T-cell (primary cell): Measurements from ENCODE around the gene ZNF654. TPM values are rescaled to one million over a fixed set of nuclear protein-coding genes. Genes with fewer than 3 reads are reported as not detected.
A peak's percentile ranks its signal among the peaks of the same experiment; 100 is the strongest.
"Not testable (repeated sequence)": the region's sequence is repeated elsewhere in the genome, so short reads cannot be mapped to it uniquely, and the experiment has no call there.

Experiments
- ATAC-seq, 4 experiments: fragments of 200-7000 bp in 3 of 4; fragments of 150-1000 bp in 1 of 4; cut with Tn5 transposase; replicated peaks in 1 of 4; 1 replicate in 3 of 4; 2 replicates in 1 of 4; pipeline ENCODE4 v1.10.0; 2021; ENCODE audit warnings: moderate library complexity in 3 of 4, mild to moderate bottlenecking in 2 of 4, moderate number of reproducible peaks in 1 of 4
- CTCF ChIA-PET, 2 donors: fragments of 300-600 bp; sonication (Branson Sonifier 250); formaldehyde crosslinking; loops; one replicate each; lab custom pipeline; 2022; ENCODE audit warnings: antibody characterized with exemption in 2 of 2; lab: Charles Lee
- POLR2A ChIA-PET, 2 donors: fragments of 300-600 bp; sonication (Branson Sonifier 250); formaldehyde crosslinking; loops; one replicate each; lab custom pipeline; 2022; ENCODE audit warnings: antibody characterized with exemption in 2 of 2; lab: Charles Lee
- DNase-seq, 35 experiments: peaks; one replicate each; pipeline versions ENCODE4 v3.0.0 to v3.0.0-alpha.2; 2013 to 2023
- H3K27ac ChIP-seq: one replicate; pipeline ENCODE4 v1.5.1; 2013; ENCODE audit warnings: low read length
- H3K27me3 ChIP-seq, 2 experiments: replicated peaks in 1 of 2; 1 replicate in 1 of 2; 2 replicates in 1 of 2; pipeline versions ENCODE4 v1.6.1 to v1.7.0; 2013; ENCODE audit warnings: low read length in 1 of 2, mixed read lengths in 1 of 2; ENCODE audit not compliant: control insufficient read depth in 2 of 2, insufficient read depth in 2 of 2; ENCODE audit errors: extremely low read depth in 1 of 2
- H3K36me3 ChIP-seq, 2 donors: 1 replicate in 1 of 2; 2 replicates in 1 of 2; pipeline versions ENCODE4 v1.6.1 to v1.7.0; 2013; ENCODE audit warnings: low read length in 1 of 2; ENCODE audit not compliant: control insufficient read depth in 2 of 2, insufficient read depth in 1 of 2; ENCODE audit errors: extremely low read depth in 1 of 2
- H3K4me1 ChIP-seq, 2 experiments: 1 replicate in 1 of 2; 2 replicates in 1 of 2; pipeline versions ENCODE4 v1.6.1 to v1.7.0; 2013; ENCODE audit warnings: low read length in 2 of 2, mixed read lengths in 1 of 2; ENCODE audit not compliant: insufficient read depth in 2 of 2, control insufficient read depth in 1 of 2; ENCODE audit errors: extremely low read depth in 1 of 2
- H3K4me3 ChIP-seq, 2 donors: 1 replicate in 1 of 2; 2 replicates in 1 of 2; pipeline versions ENCODE4 v1.5.1 to v1.7.0; 2013; ENCODE audit warnings: mild to moderate bottlenecking in 2 of 2, low read length in 1 of 2, moderate library complexity in 1 of 2; ENCODE audit not compliant: control insufficient read depth in 1 of 2; ENCODE audit errors: extremely low read depth in 1 of 2
- H3K9me3 ChIP-seq: 2 replicates; pipeline ENCODE4 v1.7.0; 2013
- H3K27ac Mint-ChIP-seq, 2 donors: one replicate each; pipeline ENCODE4 v1.8.0; 2020 to 2021; ENCODE audit warnings: mild to moderate bottlenecking in 2 of 2, mixed read lengths in 2 of 2
- H3K27me3 Mint-ChIP-seq, 2 donors: one replicate each; pipeline ENCODE4 v1.8.0; 2021 to 2022; ENCODE audit warnings: mixed read lengths in 2 of 2
- H3K36me3 Mint-ChIP-seq: one replicate; pipeline ENCODE4 v1.8.0; 2021; ENCODE audit warnings: mixed read lengths
- H3K4me1 Mint-ChIP-seq, 3 donors: one replicate each; pipeline ENCODE4 v1.8.0; 2020 to 2022; ENCODE audit warnings: mixed read lengths in 3 of 3, mild to moderate bottlenecking in 1 of 3
- H3K4me3 Mint-ChIP-seq, 3 donors: one replicate each; pipeline ENCODE4 v1.8.0; 2020 to 2022; ENCODE audit warnings: mild to moderate bottlenecking in 3 of 3, mixed read lengths in 3 of 3, moderate library complexity in 3 of 3
- H3K9me3 Mint-ChIP-seq, 3 donors: one replicate each; pipeline ENCODE4 v1.8.0; 2020 to 2022; ENCODE audit warnings: mixed read lengths in 3 of 3
- WGBS: methylation state at CpG from one replicate; pipeline ENCODE4 v1.1.5; 2013; ENCODE audit warnings: missing lambda C conversion rate; ENCODE audit not compliant: insufficient coverage; 5-methylcytosine and 5-hydroxymethylcytosine counted together
- total RNA-seq, 35 experiments: library from RNA in 6 of 35; stranded (reverse) in 6 of 35; fragments of 120-200 nt in 1 of 35; gene quantifications; one replicate each; pipeline versions ENCODE4 v1.2.1 to v1.2.4 and lab custom pipeline; 2013 to 2026

The ZNF654 gene
- total RNA-seq, 5 donors from 2014 or later (not counting 1 experiment from before 2014, with no cell fraction given): 14.1 to 21.5 (median 17.1) TPM

- ChIA-PET CTCF (interaction anchor here (0.8 to 2.2 kb wide), 34 partner anchors 8 to 891 kb away, joined by 3 to 30 read pairs (median 5); partner anchors contain the start of gene C3orf38 (in 2 of the 2)), POLR2A (interaction anchor here (0.6 to 1.5 kb wide), 3 partner anchors 14 to 55 kb away, joined by 3 read pairs; partner anchors contain the start of gene CGGBP1 (in 1 of the 2))
- Mint-ChIP-seq H3K4me3 (no peak overlapping the region), H3K36me3 (peaks cover 35% of the 10 kb centered on the region), H3K4me1 (peaks cover 22 to 40% (median 30%) of the 10 kb centered on the region in 3 donors), H3K27ac (peak overlapping the region in 1 of 2 donors; percentile 34), H3K9me3 (peaks cover 0 to 4% (median 0%) of the 10 kb centered on the region in 3 donors), H3K27me3 (no peaks in the 10 kb centered on the region)
- DNase-seq (peak in 31 of 35 experiments; percentile 6 to 83 (median 44)), ATAC-seq (peak; percentile 69 to 88 (median 81))
- H3K27me3 ChIP-seq: no peaks in the 10 kb centered on the region
- H3K9me3 ChIP-seq: peaks cover 4% of the 10 kb centered on the region
- no peaks in the 10 kb centered on the region for H3K4me1 ChIP-seq
- 100% methylated on average over 1 of the region's 5 CpGs for WGBS
- no peak overlapping the region for H3K4me3 ChIP-seq
- H3K36me3 ChIP-seq: peaks cover 0 to 10% of the 10 kb centered on the region in 2 donors
- H3K27ac ChIP-seq: no peak overlapping the region
These were observed 54.5 kb downstream of the ZNF654 start for GRCh38 chr3:88113311-88114162.

- ATAC-seq: no peak
- no CpG with 5 or more reads among the region's 3 CpGs for WGBS
- Histone ChIP-seq H3K4me1 (no peaks in the 10 kb centered on the region), H3K36me3 (peaks cover 0 to 10% of the 10 kb centered on the region in 2 donors), H3K27me3 (no peaks in the 10 kb centered on the region), H3K4me3 (no peak overlapping the region), H3K27ac (no peak overlapping the region), H3K9me3 (peaks cover 5% of the 10 kb centered on the region)
- ChIA-PET CTCF (interaction anchor here (0.5 to 1.8 kb wide), 6 partner anchors 15 to 867 kb away, joined by 3 to 6 read pairs (median 3); partner anchors contain the start of genes CGGBP1 (in 1 of the 2) and ZNF654 (in 1 of the 2)), POLR2A (interaction anchor here in 1 of 2 donors (1.2 kb wide), 1 partner anchor 14 kb away, joined by 6 read pairs; no protein-coding TSS in a partner anchor)
- no peak overlapping the region for H3K4me3 Mint-ChIP-seq
- no peak for DNase-seq
- H3K27me3 Mint-ChIP-seq: no peaks in the 10 kb centered on the region
- peaks cover 37% of the 10 kb centered on the region for H3K36me3 Mint-ChIP-seq
- H3K27ac Mint-ChIP-seq: no peak overlapping the region
- H3K4me1 Mint-ChIP-seq: peaks cover 15 to 34% (median 24%) of the 10 kb centered on the region in 3 donors
- peaks cover 0 to 4% (median 0%) of the 10 kb centered on the region in 3 donors for H3K9me3 Mint-ChIP-seq
These were observed 56.0 kb downstream of the ZNF654 start for GRCh38 chr3:88114878-88115549.

GRCh38 chr3:88117683-88118082, 58.6 kb downstream of the ZNF654 start:
- H3K4me3 Mint-ChIP-seq: no peak overlapping the region
- H3K27ac Mint-ChIP-seq: no peak overlapping the region
- CTCF ChIA-PET: no interaction called here

GRCh38 chr3:88118603-88119002, 59.5 kb downstream of the ZNF654 start:
- H3K9me3 ChIP-seq, H3K4me3 Mint-ChIP-seq, H3K4me1 ChIP-seq, CTCF ChIA-PET, H3K9me3 Mint-ChIP-seq, POLR2A ChIA-PET, ATAC-seq, H3K4me3 ChIP-seq, H3K27ac ChIP-seq, H3K27me3 ChIP-seq, H3K27ac Mint-ChIP-seq, DNase-seq, H3K27me3 Mint-ChIP-seq: not testable (repeated sequence)
- no CpG with 5 or more reads among the region's 2 CpGs for WGBS
- Mint-ChIP-seq H3K36me3 (peaks cover 44% of the 10 kb centered on the region), H3K4me1 (peaks cover 15 to 35% (median 16%) of the 10 kb centered on the region in 3 donors)
- peaks cover 0 to 16% of the 10 kb centered on the region in 2 donors for H3K36me3 ChIP-seq

More at GRCh38 chr3:88117683-88118082, 58.6 kb downstream of the ZNF654 start:
- no CpG with 5 or more reads among the region's 1 CpG for WGBS
- Mint-ChIP-seq H3K36me3 (peaks cover 44% of the 10 kb centered on the region), H3K9me3 (peaks cover 0 to 4% (median 0%) of the 10 kb centered on the region in 3 donors), H3K27me3 (no peaks in the 10 kb centered on the region), H3K4me1 (peaks cover 21 to 39% (median 24%) of the 10 kb centered on the region in 3 donors)
- Histone ChIP-seq H3K27ac (no peak overlapping the region), H3K4me1 (no peaks in the 10 kb centered on the region), H3K4me3 (no peak overlapping the region), H3K9me3 (peaks cover 5% of the 10 kb centered on the region), H3K36me3 (peaks cover 0 to 16% of the 10 kb centered on the region in 2 donors), H3K27me3 (no peaks in the 10 kb centered on the region)
- no peak for ATAC-seq
- DNase-seq: no peak
- POLR2A ChIA-PET: no interaction called here

GRCh38 chr3:88123526-88123925, 64.5 kb downstream of the ZNF654 start:
- H3K27me3 ChIP-seq: no peaks in the 10 kb centered on the region
- H3K27ac Mint-ChIP-seq: no peak overlapping the region
- H3K9me3 Mint-ChIP-seq: no peaks in the 10 kb centered on the region
- H3K4me1 Mint-ChIP-seq: peaks cover 9 to 13% (median 11%) of the 10 kb centered on the region in 3 donors
- H3K4me3 Mint-ChIP-seq: no peak overlapping the region
- H3K27me3 Mint-ChIP-seq: no peaks in the 10 kb centered on the region
- H3K27ac ChIP-seq: no peak overlapping the region
- H3K36me3 Mint-ChIP-seq: peaks cover 20% of the 10 kb centered on the region
- DNase-seq (no peak), ATAC-seq (no peak)
- POLR2A ChIA-PET: no interaction called here
- peaks cover 0 to 6% of the 10 kb centered on the region in 2 donors for H3K36me3 ChIP-seq
- no peaks in the 10 kb centered on the region for H3K4me1 ChIP-seq
- no CpG with 5 or more reads among the region's 1 CpG for WGBS
- CTCF ChIA-PET: interaction anchor here (0.6 to 1.9 kb wide), 4 partner anchors 9 to 64 kb away, joined by 3 to 10 read pairs (median 4); partner anchors contain the start of gene ZNF654 (in 1 of the 2)
- H3K4me3 ChIP-seq: no peak overlapping the region
- H3K9me3 ChIP-seq: peaks cover 1% of the 10 kb centered on the region

- no peak for ATAC-seq
These were observed 72.6 kb downstream of the ZNF654 start for GRCh38 chr3:88131695-88132094.

More at GRCh38 chr3:88131695-88132094, 72.6 kb downstream of the ZNF654 start:
- no peaks in the 10 kb centered on the region for H3K27me3 ChIP-seq
- ChIA-PET CTCF (interaction anchor here in 1 of 2 donors (1.2 to 1.6 kb wide), 2 partner anchors 8 to 18 kb away, joined by 3 to 5 read pairs; no protein-coding TSS in a partner anchor), POLR2A (interaction anchor here in 1 of 2 donors (0.6 kb wide), 1 partner anchor 221 kb away, joined by 3 read pairs; no protein-coding TSS in a partner anchor)
- no peaks in the 10 kb centered on the region for H3K4me1 ChIP-seq
- Mint-ChIP-seq H3K9me3 (no peaks in the 10 kb centered on the region), H3K36me3 (peaks cover 27% of the 10 kb centered on the region), H3K27me3 (no peaks in the 10 kb centered on the region), H3K4me1 (peaks cover 0 to 2% (median 0%) of the 10 kb centered on the region in 3 donors), H3K27ac (no peak overlapping the region), H3K4me3 (no peak overlapping the region)
- no peak overlapping the region for H3K4me3 ChIP-seq
- WGBS: no CpG with 5 or more reads among the region's 1 CpG
- no peak for DNase-seq
- H3K36me3 ChIP-seq: peaks cover 0 to 13% of the 10 kb centered on the region in 2 donors
- no peak overlapping the region for H3K27ac ChIP-seq
- H3K9me3 ChIP-seq: no peaks in the 10 kb centered on the region
